Ishikawa (cell line): Measurements from ENCODE around the gene KRTAP16-1.

Experiments used
- CEBPB ChIP-seq: IDR thresholded peaks from 2 replicates; pipeline ENCODE4 v1.6.1; 2012
- CREB1 ChIP-seq: IDR thresholded peaks from 2 replicates; pipeline ENCODE4 v1.6.1; 2012; ENCODE audit warnings: low read depth
- EP300 ChIP-seq: IDR thresholded peaks from 2 replicates; pipeline ENCODE4 v1.6.1; 2012; ENCODE audit warnings: borderline replicate concordance
- FOXM1 ChIP-seq: IDR thresholded peaks from 2 replicates; pipeline ENCODE4 v1.6.1; 2012; ENCODE audit warnings: low read depth, borderline replicate concordance
- NFIC ChIP-seq: IDR thresholded peaks from 2 replicates; pipeline ENCODE4 v1.6.1; 2012
- RAD21 ChIP-seq: IDR thresholded peaks from 2 replicates; pipeline ENCODE4 v1.6.1; 2012; ENCODE audit warnings: low read depth
- REST ChIP-seq: IDR thresholded peaks from 2 replicates; pipeline ENCODE4 v1.6.1; 2012; ENCODE audit warnings: low read depth, mild to moderate bottlenecking
- TAF1 ChIP-seq: IDR thresholded peaks from 2 replicates; pipeline ENCODE4 v1.6.1; 2012; ENCODE audit warnings: low read depth, mild to moderate bottlenecking
- TCF12 ChIP-seq: IDR thresholded peaks from 2 replicates; pipeline ENCODE4 v1.6.1; 2012; ENCODE audit warnings: low read depth
- TEAD4 ChIP-seq: IDR thresholded peaks from 2 replicates; pipeline ENCODE4 v1.6.1; 2012
- YY1 ChIP-seq: IDR thresholded peaks from 2 replicates; pipeline ENCODE4 v1.6.1; 2012; ENCODE audit warnings: low read depth
- ZBTB7A ChIP-seq: IDR thresholded peaks from 2 replicates; pipeline ENCODE4 v1.6.1; 2012; ENCODE audit warnings: low read depth
- TF ChIP-seq, protein P1 (sequence below): IDR thresholded peaks from 2 replicates; pipeline ENCODE4 v1.6.1; 2012

DNA sequence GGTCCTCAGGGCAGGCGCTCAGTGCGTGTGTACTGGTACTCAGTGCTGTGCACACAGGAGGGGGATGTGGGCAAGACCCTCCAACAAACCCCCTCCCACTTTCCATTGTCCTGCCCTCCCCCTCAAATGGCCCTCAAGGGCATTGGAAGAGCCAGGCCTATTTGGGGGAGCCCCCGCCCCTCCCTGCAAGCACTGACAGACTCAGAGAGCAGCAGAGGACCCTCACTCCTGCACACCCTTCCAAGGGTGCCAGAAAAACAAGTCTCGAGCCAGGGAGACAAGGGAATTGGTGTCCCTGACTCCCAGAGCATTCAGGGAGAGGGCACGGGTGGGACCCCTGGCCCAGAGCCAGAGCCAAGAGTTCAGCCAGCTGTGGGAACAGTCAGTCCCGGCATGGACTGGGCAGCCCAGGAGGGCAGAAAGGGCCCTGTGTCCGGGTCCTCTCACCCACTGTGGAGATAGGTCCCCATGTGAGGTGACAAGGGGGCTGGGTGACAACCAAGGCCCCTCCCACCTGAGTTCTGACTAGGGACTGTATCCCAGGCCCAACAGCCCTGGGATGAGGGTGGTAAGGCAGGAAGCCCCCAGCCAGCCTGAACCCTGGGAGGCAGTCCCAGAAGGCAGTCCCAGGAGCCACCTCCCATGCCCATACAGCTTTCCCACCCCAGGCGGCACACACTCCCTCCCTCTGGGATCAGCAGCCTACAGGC lies 18.5 kb upstream of the KRTAP16-1 start:
- TF ChIP-seq, protein P1, sequence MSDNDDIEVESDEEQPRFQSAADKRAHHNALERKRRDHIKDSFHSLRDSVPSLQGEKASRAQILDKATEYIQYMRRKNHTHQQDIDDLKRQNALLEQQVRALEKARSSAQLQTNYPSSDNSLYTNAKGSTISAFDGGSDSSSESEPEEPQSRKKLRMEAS, result no peak
- TF ChIP-seq TAF1 (no peak), ZBTB7A (no peak), TEAD4 (no peak), NFIC (no peak), RAD21 (no peak), FOXM1 (no peak), YY1 (no peak), EP300 (no peak), REST (no peak), CREB1 (no peak), TCF12 (no peak), CEBPB (no peak)
